Stomach (tissue), 4 donors: Measurements from ENCODE around the gene MKKS.

Experiments used
- CTCF ChIP-seq, 7 experiments: fragments of 450-650 bp in 4 of 7; fragments of 200-600 bp in 3 of 7; sonication (generic) in 3 of 7; IDR thresholded peaks; one replicate each; pipeline ENCODE4 v1.5.1; 2016 to 2019; ENCODE audit warnings: antibody characterized with exemption in 7 of 7, control low read depth in 2 of 7, mild to moderate bottlenecking in 1 of 7
- POLR2AphosphoS5 ChIP-seq, 3 donors: sonication (generic); formaldehyde crosslinking; IDR thresholded peaks; one replicate each; pipeline ENCODE4 v1.6.1; 2016; ENCODE audit warnings: antibody characterized with exemption in 3 of 3

- TF ChIP-seq POLR2AphosphoS5 (IDR thresholded peaks at IDR 0.05) = no peak
- TF ChIP-seq CTCF (IDR thresholded peaks at IDR 0.05) = no peak
Measured at GRCh38 chr20:10362674-10363073, 71.3 kb downstream of the MKKS start.
